Activated T-helper 17 cell treated with anti-CD3 and anti-CD28 coated beads, Interleukin-2, amount 50 U/mL, for 72 hours (primary cell): ENCODE measurements around the gene ORAI1. TPM values are rescaled to one million over a fixed set of nuclear protein-coding genes. Genes with fewer than 3 reads are reported as not detected.
"Not testable (repeated sequence)": the region's sequence is repeated elsewhere in the genome, so short reads cannot be mapped to it uniquely, and the experiment has no call there.

ENCODE experiments used
- ATAC-seq: fragments of 150-1000 bp; cut with Tn5 transposase; replicated peaks from 2 replicates; pipeline ENCODE4 v1.10.0; 2021; ENCODE audit warnings: mild to moderate bottlenecking, moderate library complexity
- H3K27ac Mint-ChIP-seq: one replicate; pipeline ENCODE4 v1.8.0; 2022; ENCODE audit warnings: mixed read lengths
- H3K27me3 Mint-ChIP-seq: one replicate; pipeline ENCODE4 v1.8.0; 2022; ENCODE audit warnings: mixed read lengths
- H3K36me3 Mint-ChIP-seq: one replicate; pipeline ENCODE4 v1.8.0; 2022; ENCODE audit warnings: low read depth, mild to moderate bottlenecking, mixed read lengths
- H3K4me1 Mint-ChIP-seq: one replicate; pipeline ENCODE4 v1.8.0; 2022; ENCODE audit warnings: mixed read lengths
- H3K4me3 Mint-ChIP-seq: one replicate; pipeline ENCODE4 v1.8.0; 2022; ENCODE audit warnings: mild to moderate bottlenecking, mixed read lengths
- H3K9me3 Mint-ChIP-seq: one replicate; pipeline ENCODE4 v1.8.0; 2022; ENCODE audit warnings: mixed read lengths
- total RNA-seq, 2 donors: library from RNA; stranded (reverse); gene quantifications; one replicate each; pipeline ENCODE4 v1.2.3, GENCODE V29; 2022

The ORAI1 gene
- total RNA-seq, 2 donors from 2014 or later: 24.0 to 31.3 TPM

DNA sequence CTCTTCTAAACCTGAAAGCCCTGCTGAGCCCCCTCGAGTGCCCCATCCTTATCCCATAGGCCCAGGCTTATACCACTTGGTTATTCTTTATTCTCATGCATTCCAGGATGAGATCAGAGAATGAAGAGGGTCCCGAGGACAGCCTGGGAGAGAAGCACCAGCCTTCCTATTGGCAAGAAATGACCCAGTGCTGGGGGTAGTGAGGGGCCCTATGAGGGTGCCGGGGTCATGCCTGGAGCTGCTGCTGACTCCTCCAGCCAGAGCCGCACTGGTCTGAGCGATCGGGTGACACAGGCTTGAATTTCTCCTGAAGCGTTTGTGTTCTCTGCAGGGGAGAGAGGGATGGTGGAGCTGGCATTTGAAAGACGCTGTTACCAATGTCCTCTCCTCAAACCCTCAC, 25.0 kb downstream of the ORAI1 start:
- H3K9me3 Mint-ChIP-seq: no peaks in the 10 kb centered on the region
- ATAC-seq: no peak
- H3K4me3 Mint-ChIP-seq: no peak overlapping the region
- peaks cover 8% of the 10 kb centered on the region for H3K36me3 Mint-ChIP-seq
- H3K27ac Mint-ChIP-seq: no peak overlapping the region
- H3K4me1 Mint-ChIP-seq: peaks cover 10% of the 10 kb centered on the region
- H3K27me3 Mint-ChIP-seq: no peaks in the 10 kb centered on the region

DNA sequence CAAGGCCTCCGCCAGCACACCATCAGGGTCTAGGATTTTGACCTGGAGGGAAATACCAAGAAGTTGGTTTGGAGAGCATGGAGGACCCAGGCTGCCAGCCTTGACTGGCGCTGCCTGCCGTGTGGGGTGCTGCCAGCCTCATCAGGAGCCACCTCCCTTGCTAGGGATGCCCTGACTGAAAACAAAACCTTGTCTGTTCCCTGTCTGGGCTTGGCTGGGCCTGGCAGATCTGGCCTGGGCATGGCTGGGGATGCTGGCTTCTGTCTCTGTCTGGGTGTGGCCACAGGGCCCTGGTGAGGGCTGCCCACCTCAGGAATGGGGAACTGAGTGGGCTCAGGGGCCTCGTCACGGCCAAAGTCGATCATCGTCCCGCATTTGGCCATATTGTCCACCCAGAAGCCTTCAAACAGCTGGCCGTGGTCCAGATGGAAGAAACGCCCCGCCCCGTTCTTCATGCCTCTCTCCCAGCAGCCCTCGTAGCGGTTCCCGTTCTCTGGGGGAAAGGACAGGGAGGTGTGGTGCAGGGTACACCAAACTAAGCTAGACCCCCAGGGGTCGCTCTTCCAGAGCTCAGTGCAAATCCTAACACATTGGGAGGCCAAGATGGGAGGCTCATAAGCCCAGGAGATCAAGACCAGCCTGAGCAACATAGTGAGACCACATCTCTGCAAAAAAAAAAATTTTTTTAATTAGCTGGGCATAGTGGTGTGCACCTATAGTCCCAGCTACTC, 26.6 kb downstream of the ORAI1 start:
- Mint-ChIP-seq H3K9me3 (no peaks in the 10 kb centered on the region), H3K4me3 (no peak overlapping the region), H3K27ac (no peak overlapping the region), H3K27me3 (no peaks in the 10 kb centered on the region), H3K4me1 (peaks cover 20% of the 10 kb centered on the region), H3K36me3 (peaks cover 8% of the 10 kb centered on the region)
- no peak for ATAC-seq

DNA sequence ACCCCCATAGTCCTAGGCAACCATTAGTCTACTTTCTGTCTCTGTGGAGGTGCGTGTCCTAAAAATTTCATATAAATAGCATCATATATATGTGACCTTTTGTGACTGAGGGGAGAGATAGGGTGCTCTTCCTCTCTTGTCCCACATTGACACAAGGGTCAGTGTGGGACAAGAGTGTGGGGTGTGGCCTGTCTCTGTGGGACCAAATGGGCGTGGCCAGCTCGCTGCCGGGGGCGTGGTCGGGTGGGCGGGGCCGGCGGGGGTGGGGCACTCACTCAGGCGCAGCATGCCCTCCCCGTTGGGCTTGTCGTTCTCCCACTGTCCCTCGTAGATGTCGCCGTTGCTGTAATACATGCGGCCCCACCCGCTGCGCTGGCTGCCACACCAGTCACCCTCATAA, 27.7 kb downstream of the ORAI1 start:
- Mint-ChIP-seq H3K36me3 (peaks cover 8% of the 10 kb centered on the region), H3K9me3 (no peaks in the 10 kb centered on the region), H3K27me3 (no peaks in the 10 kb centered on the region), H3K4me3 (no peak overlapping the region), H3K4me1 (peaks cover 24% of the 10 kb centered on the region), H3K27ac (no peak overlapping the region)
- no peak for ATAC-seq

DNA sequence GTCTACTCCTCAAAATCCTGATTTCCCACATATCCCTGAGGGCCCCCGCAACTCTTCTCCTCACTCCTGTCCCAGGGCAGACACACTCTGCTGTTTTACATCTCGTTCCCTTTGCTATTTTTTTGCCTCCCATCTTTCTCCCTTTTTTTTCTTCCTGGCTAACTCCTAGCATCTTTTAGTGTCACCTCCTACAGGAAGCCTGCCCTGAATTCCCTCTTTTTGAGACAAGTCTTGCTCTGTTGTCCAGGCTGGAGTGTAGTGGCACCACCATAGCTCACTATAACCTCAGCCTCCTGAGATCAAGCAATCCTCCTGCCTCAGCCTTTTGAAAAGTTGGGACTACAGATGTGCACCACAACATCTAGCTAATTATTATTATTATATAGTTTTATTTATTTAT, 29.8 kb downstream of the ORAI1 start:
- Mint-ChIP-seq H3K9me3 (no peaks in the 10 kb centered on the region), H3K36me3 (peaks cover 6% of the 10 kb centered on the region), H3K27me3 (no peaks in the 10 kb centered on the region), H3K4me3 (no peak overlapping the region), H3K4me1 (peaks cover 19% of the 10 kb centered on the region), H3K27ac (no peak overlapping the region)
- ATAC-seq: no peak

- Mint-ChIP-seq H3K4me3 (peak overlapping the region; percentile 95), H3K27ac (peak overlapping the region; percentile 99), H3K27me3 (no peaks in the 10 kb centered on the region), H3K9me3 (no peaks in the 10 kb centered on the region), H3K4me1 (peaks cover 23% of the 10 kb centered on the region), H3K36me3 (peaks cover 6% of the 10 kb centered on the region)
- peak; percentile 78 for ATAC-seq
Observed at GRCh38 chr12:121657305-121658008, 31.1 kb downstream of the ORAI1 start.

DNA sequence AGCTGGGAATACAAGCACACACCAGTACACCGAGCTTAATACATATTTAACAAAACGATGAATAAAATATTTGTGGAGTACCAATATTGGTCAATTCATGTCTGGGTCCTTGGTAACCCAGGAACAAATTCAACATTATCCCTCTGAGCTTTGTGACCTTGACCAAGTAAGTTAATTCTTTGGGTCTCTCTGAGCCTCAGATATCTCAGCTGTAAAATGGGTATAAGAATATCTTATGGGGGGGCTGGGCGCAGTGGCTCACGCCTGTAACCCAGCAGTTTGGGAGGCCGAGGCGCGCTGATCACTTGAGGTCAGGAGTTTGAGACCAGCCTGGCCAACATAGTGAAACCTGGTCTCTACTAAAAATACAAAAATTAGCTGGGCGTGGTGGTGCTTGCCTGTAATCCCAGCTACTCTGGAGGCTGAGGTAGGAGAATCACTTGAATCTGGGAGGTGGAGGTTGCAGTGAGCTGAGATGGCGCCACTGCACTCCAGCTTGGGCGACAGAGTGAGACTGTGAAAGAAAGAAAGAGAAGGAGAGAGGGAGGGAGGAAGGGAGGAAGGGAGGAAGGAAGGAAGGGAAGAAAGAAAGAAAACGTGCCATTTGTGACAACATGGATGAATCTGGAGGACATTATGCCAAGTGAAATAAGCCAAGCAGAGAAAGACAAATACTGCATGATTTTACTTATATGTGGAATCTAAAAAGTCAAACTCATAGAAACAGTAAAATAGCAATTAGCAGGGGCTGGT, 35.2 kb downstream of the ORAI1 start:
- ATAC-seq, H3K27me3 Mint-ChIP-seq, H3K4me3 Mint-ChIP-seq, H3K36me3 Mint-ChIP-seq, H3K9me3 Mint-ChIP-seq: not testable (repeated sequence)
- peak overlapping the region; percentile 68 for H3K27ac Mint-ChIP-seq
- H3K4me1 Mint-ChIP-seq: peaks cover 34% of the 10 kb centered on the region

- ATAC-seq: no peak
- Mint-ChIP-seq H3K4me1 (peaks cover 23% of the 10 kb centered on the region), H3K4me3 (peak overlapping the region; percentile 89), H3K9me3 (no peaks in the 10 kb centered on the region), H3K36me3 (peaks cover 6% of the 10 kb centered on the region), H3K27me3 (no peaks in the 10 kb centered on the region), H3K27ac (peak overlapping the region; percentile 74)
Observed at GRCh38 chr12:121663610-121663929, 37.2 kb downstream of the ORAI1 start.

DNA sequence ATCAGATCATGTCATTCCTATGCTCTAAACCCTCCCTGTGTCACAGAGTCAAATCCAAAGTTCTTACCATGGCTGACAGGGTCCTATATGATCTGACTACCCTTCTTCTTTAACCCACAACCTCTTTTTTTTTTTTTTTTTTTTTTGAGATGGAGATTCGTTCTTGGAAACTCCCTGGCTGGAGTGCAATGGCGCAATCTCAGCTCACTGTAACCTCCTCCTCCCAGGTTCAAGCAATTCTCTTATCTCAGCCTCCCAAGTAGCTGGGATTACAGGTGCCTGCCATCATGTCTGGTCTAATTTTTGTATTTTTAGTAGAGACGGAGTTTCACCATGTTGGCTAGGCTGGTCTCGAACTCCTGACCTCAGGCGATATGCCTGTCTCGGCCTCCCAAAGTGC, 40.5 kb downstream of the ORAI1 start:
- peak overlapping the region; percentile 21 for H3K4me3 Mint-ChIP-seq
- not testable (repeated sequence) for H3K27me3 Mint-ChIP-seq, H3K27ac Mint-ChIP-seq, H3K36me3 Mint-ChIP-seq, ATAC-seq, H3K9me3 Mint-ChIP-seq
- H3K4me1 Mint-ChIP-seq: peaks cover 11% of the 10 kb centered on the region

DNA sequence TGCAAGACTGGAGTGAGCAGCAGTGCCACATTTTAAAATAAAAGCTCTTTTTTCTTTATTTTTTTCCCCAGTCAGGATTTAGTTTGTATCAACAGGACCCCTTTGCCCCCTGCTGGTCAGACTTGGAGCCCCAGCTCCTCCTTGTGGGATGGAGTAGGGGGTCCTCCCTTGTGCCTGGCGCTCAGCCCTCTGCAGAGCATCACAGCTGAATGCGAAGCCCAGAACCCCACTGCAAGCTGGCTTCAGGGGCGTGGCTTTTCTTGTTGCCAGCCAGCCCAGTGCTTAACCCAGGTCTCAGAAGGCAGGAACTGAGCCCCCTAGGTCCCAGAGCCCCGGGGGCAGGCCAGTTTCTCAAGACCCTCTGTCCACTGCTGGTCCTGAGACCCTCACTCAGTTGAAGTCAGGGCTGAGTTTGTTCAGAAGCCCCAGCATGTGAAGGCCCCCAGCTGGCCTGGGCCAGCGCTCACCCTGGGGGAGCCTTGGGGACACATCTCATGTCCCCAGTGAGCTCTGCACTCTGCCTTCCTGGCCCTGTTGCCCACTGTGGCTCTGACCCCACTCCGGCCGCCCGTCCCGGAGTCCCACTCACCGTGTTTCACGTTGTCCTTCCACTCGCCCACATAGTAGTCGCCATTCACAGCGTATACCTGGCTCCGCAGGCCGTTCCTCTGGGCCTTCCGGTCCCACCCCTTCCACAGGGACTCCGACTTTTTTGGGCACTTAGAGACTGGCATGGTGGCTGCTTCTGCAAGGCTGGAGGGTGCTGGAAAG, 42.6 kb downstream of the ORAI1 start:
- Mint-ChIP-seq H3K27me3 (no peaks in the 10 kb centered on the region), H3K9me3 (no peaks in the 10 kb centered on the region), H3K4me3 (no peak overlapping the region), H3K4me1 (peaks cover 7% of the 10 kb centered on the region), H3K36me3 (peaks cover 8% of the 10 kb centered on the region), H3K27ac (peak overlapping the region; percentile 41)
- no peak for ATAC-seq

- Mint-ChIP-seq H3K27me3 (no peaks in the 10 kb centered on the region), H3K9me3 (no peaks in the 10 kb centered on the region), H3K27ac (peak within 1 kb of the TSS; percentile 41), H3K4me3 (no peak within 1 kb of the TSS), H3K4me1 (peaks cover under 1% of the 10 kb centered on the region), H3K36me3 (peaks cover 8% of the 10 kb centered on the region)
- ATAC-seq: no peak
Observed at GRCh38 chr12:121669521-121669900, 43.2 kb downstream of the ORAI1 start, which contains the start of gene MORN3. Gene MORN3, minus strand, starts transcription at chr12:121669654. Its CDS starts 171 bp downstream, at chr12:121669483.

DNA sequence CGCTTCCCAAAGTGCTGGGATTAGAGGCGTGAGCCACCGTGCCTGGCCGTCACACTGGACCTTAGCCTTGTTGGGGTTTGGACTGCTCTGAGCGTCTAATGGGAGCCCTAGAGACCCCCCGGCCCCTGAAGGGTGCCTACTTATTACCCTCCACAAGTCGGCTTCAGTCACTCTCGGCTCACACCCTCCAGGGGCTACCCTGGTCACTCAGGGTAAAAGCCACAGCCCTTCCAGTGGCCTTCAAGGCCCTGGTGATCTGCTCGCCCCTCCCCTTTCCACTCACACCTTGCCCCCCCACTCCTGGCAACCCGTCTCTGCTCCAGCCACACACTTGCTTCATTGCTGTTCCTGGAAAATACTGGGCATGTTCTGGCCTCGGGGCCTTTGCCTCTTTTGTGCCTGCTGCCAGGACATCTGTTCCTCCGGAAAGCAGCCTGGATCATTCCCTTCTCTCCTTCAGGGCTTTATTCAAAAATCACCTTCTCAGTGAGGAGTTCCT, 46.7 kb downstream of the ORAI1 start:
- ATAC-seq: no peak
- H3K9me3 Mint-ChIP-seq: no peaks in the 10 kb centered on the region
- H3K4me3 Mint-ChIP-seq: peak overlapping the region; percentile 94
- no peaks in the 10 kb centered on the region for H3K4me1 Mint-ChIP-seq
- no peaks in the 10 kb centered on the region for H3K27me3 Mint-ChIP-seq
- H3K36me3 Mint-ChIP-seq: peaks cover 8% of the 10 kb centered on the region
- H3K27ac Mint-ChIP-seq: peak overlapping the region; percentile 98

GRCh38 chr12:121676190-121676589, 49.9 kb downstream of the ORAI1 start:
- Mint-ChIP-seq H3K9me3 (no peaks in the 10 kb centered on the region), H3K27ac (no peak overlapping the region), H3K4me3 (no peak overlapping the region), H3K4me1 (no peaks in the 10 kb centered on the region), H3K36me3 (peaks cover 8% of the 10 kb centered on the region), H3K27me3 (no peaks in the 10 kb centered on the region)
- ATAC-seq: no peak

DNA sequence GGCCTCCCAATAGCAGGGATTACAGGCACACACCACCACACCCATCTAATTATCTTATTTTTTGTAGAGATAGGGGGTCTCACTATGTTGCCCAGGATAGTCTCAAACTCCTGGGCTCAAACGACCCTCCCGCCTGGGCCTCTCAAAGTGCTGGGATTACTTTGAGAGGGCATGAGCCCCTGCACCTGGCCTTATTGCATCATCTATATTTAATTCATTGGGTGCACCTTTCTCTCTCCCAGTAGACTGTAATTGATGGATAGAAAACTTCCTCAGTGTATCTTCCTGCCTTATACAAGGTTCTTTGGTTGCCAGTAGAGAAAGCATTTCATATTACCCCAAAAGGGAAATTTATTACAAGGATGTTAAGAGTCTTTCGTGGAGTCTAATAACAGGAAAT, 52.0 kb downstream of the ORAI1 start:
- Mint-ChIP-seq H3K4me1 (no peaks in the 10 kb centered on the region), H3K27me3 (no peaks in the 10 kb centered on the region), H3K27ac (no peak overlapping the region), H3K36me3 (no peaks in the 10 kb centered on the region), H3K9me3 (no peaks in the 10 kb centered on the region), H3K4me3 (no peak overlapping the region)
- ATAC-seq: no peak

- Mint-ChIP-seq H3K4me3 (no peak overlapping the region), H3K36me3 (no peaks in the 10 kb centered on the region), H3K27me3 (no peaks in the 10 kb centered on the region), H3K9me3 (no peaks in the 10 kb centered on the region), H3K27ac (peak overlapping the region; percentile 33), H3K4me1 (no peaks in the 10 kb centered on the region)
- ATAC-seq: no peak
Observed at GRCh38 chr12:121678716-121679300, 52.5 kb downstream of the ORAI1 start.
